GM12878 (cell line): ENCODE results near the gene LIN52. TPM values are rescaled to one million over a fixed set of nuclear protein-coding genes. Genes with fewer than 3 reads are reported as not detected.

Experiments
- ATAC-seq: fragments of 200-7000 bp; cut with Tn5 transposase; 3 replicates; pipeline ENCODE4 v1.9.1; 2020; ENCODE audit warnings: mild to moderate bottlenecking, moderate library complexity
- Bru-seq: library from RNA; stranded (reverse); fragments of 400-500 nt; gene quantifications from one replicate; lab custom pipeline; 2021; lab: Mats Ljungman, UMichigan
- BruChase-seq, 2 experiments: library from RNA; stranded (reverse); fragments of 400-500 nt; gene quantifications; one replicate each; lab custom pipeline; 2021; lab: Mats Ljungman, UMichigan
- BruUV-seq: library from RNA; stranded (reverse); fragments of 400-500 nt; replicated peaks from 2 replicates; lab custom pipeline; 2021; lab: Mats Ljungman, UMichigan
- CTCF ChIA-PET: fragments of 300-600 bp; sonication (Branson Sonifier 250); formaldehyde crosslinking; extraction: SDS; loops from one replicate; lab custom pipeline; 2021; ENCODE audit warnings: inconsistent platforms; lab: Yijun Ruan, JAX
- POLR2A ChIA-PET: fragments of 350-600 bp; formaldehyde crosslinking; extraction: SDS; loops from one replicate; lab custom pipeline; 2021; ENCODE audit warnings: inconsistent platforms; lab: Charles Lee
- RAD21 ChIA-PET: fragments of 300-600 bp; sonication (Branson Sonifier 250); formaldehyde crosslinking; loops from one replicate; lab custom pipeline; 2023; ENCODE audit warnings: antibody characterized with exemption; ENCODE audit not compliant: unreplicated experiment; lab: Charles Lee
- SMC1A ChIA-PET: fragments of 300-600 bp; sonication (Branson Sonifier 250); formaldehyde crosslinking; loops from one replicate; lab custom pipeline; 2023; ENCODE audit not compliant: unreplicated experiment, uncharacterized antibody; lab: Charles Lee
- DNase-seq: peaks from one replicate; pipeline ENCODE4 v3.0.0-alpha.2; 2011; ENCODE audit warnings: low read depth, low spot score
- FAIRE-seq: peaks from 3 replicates; lab custom pipeline; 2011; peaks lifted over from hg19 to GRCh38; lab: Jason Lieb, UNC
- H2AFZ ChIP-seq: 2 replicates; pipeline ENCODE4 v1.6.0; 2011; ENCODE audit warnings: low read depth, low read length, control low read depth; ENCODE audit not compliant: control insufficient read depth
- H3K27ac ChIP-seq: 2 replicates; pipeline ENCODE4 v1.5.1; 2011; ENCODE audit warnings: control low read depth; ENCODE audit not compliant: control insufficient read depth, insufficient read depth
- H3K27me3 ChIP-seq, 2 experiments: replicated peaks in 1 of 2; 2 replicates each; pipeline versions ENCODE4 v1.6.0 to v1.6.1; 2011; ENCODE audit warnings: low read length in 1 of 2; ENCODE audit not compliant: control insufficient read depth in 2 of 2, insufficient read depth in 2 of 2
- H3K36me3 ChIP-seq, 2 experiments: 2 replicates each; pipeline ENCODE4 v1.5.1; 2011; ENCODE audit warnings: low read length in 1 of 2; ENCODE audit not compliant: control insufficient read depth in 2 of 2, insufficient read depth in 2 of 2
- H3K4me1 ChIP-seq: 2 replicates; pipeline ENCODE4 v1.6.1; 2011; ENCODE audit warnings: mild to moderate bottlenecking, low read length, moderate library complexity, mixed read lengths; ENCODE audit not compliant: control insufficient read depth, insufficient read depth
- H3K4me2 ChIP-seq: 2 replicates; pipeline ENCODE4 v1.6.0; 2011; ENCODE audit warnings: control low read depth; ENCODE audit not compliant: control insufficient read depth, insufficient read depth
- H3K4me3 ChIP-seq: fragments of 200-600 bp; sonication (generic); 2 replicates; pipeline ENCODE4 v1.5.1; 2016
- H3K79me2 ChIP-seq: 2 replicates; pipeline ENCODE4 v1.6.0; 2011; ENCODE audit warnings: low read length; ENCODE audit not compliant: control insufficient read depth, insufficient read depth
- H3K9ac ChIP-seq: 2 replicates; pipeline ENCODE4 v1.8.0; 2011; ENCODE audit warnings: low read length, control low read depth, mixed read lengths; ENCODE audit not compliant: control insufficient read depth, insufficient read depth
- H3K9me3 ChIP-seq: replicated peaks from 3 replicates; pipeline ENCODE4 v1.5.1; 2011; ENCODE audit warnings: mild to moderate bottlenecking, low read length; ENCODE audit not compliant: control insufficient read depth, insufficient read depth
- H4K20me1 ChIP-seq: 2 replicates; pipeline ENCODE4 v1.6.0; 2011; ENCODE audit not compliant: control insufficient read depth, insufficient read depth
- BRCA1 ChIP-seq: IDR thresholded peaks from 2 replicates; pipeline ENCODE4 v1.6.1; 2011; ENCODE audit warnings: low read depth, low read length, improper control_type of control experiment
- CHD4 ChIP-seq: fragments of 200-600 bp; sonication (generic); IDR thresholded peaks from 2 replicates; pipeline ENCODE4 v1.6.1; 2016; ENCODE audit warnings: mild to moderate bottlenecking
- JUND ChIP-seq: IDR thresholded peaks from 2 replicates; pipeline ENCODE4 v1.6.1; 2012; ENCODE audit warnings: low read depth, mild to moderate bottlenecking, low read length, improper control_type of control experiment, moderate library complexity
- KDM1A ChIP-seq: fragments of 200-600 bp; sonication (generic); IDR thresholded peaks from 2 replicates; pipeline ENCODE4 v1.6.1; 2016; ENCODE audit warnings: borderline replicate concordance
- NFYA ChIP-seq: IDR thresholded peaks from 2 replicates; pipeline ENCODE4 v1.6.1; 2011; ENCODE audit warnings: low read depth, mild to moderate bottlenecking, low read length, improper control_type of control experiment, borderline replicate concordance
- NR2C1 ChIP-seq: fragments of 450-650 bp; IDR thresholded peaks from 2 replicates; pipeline ENCODE4 v1.6.1; 2017; ENCODE audit warnings: antibody characterized with exemption, mild to moderate bottlenecking, moderate library complexity
- NRF1 ChIP-seq: conservative IDR thresholded peaks from 2 replicates; pipeline ENCODE4 v1.6.1; 2011; ENCODE audit warnings: mild to moderate bottlenecking, low read depth, low read length, improper control_type of control experiment
- RBBP5 ChIP-seq: fragments of 200-600 bp; sonication (generic); conservative IDR thresholded peaks from 2 replicates; pipeline ENCODE4 v1.6.1; 2016
- RCOR1 ChIP-seq: conservative IDR thresholded peaks from 2 replicates; pipeline ENCODE4 v1.6.1; 2012; ENCODE audit warnings: low read depth, low read length, improper control_type of control experiment
- SREBF1 ChIP-seq: IDR thresholded peaks from 2 replicates; pipeline ENCODE4 v1.6.1; 2012; ENCODE audit warnings: mild to moderate bottlenecking, low read length
- SUPT20H ChIP-seq: IDR thresholded peaks from 2 replicates; pipeline ENCODE4 v1.6.1; 2011; ENCODE audit warnings: low read depth, mild to moderate bottlenecking, low read length, moderate library complexity, borderline replicate concordance; ENCODE audit not compliant: control insufficient read depth
- TBL1XR1 ChIP-seq: IDR thresholded peaks from 2 replicates; pipeline ENCODE4 v1.6.1; 2012; ENCODE audit warnings: low read depth, low read length, improper control_type of control experiment
- WGBS: methylation state at CpG from one replicate; pipeline ENCODE4 v1.1.6; 2016; ENCODE audit warnings: low lambda C conversion rate; ENCODE audit not compliant: insufficient replicate concordance, insufficient coverage; ENCODE audit errors: missing lambda C conversion rate; 5-methylcytosine and 5-hydroxymethylcytosine counted together
- in situ Hi-C: fragments of 300-500 bp; cut with MboI; formaldehyde crosslinking; loops from 9 replicates; pipeline ENCODE4 v1.14.3; 2018; ENCODE audit warnings: mixed read lengths
- intact Hi-C: fragments of 100-400 bp; cut with micrococcal nuclease; formaldehyde crosslinking; loops from one replicate; pipeline ENCODE4 v1.14.2; 2022; ENCODE audit not compliant: unreplicated experiment
- long read RNA-seq, 2 experiments: library from polyadenylated mRNA; unstranded; transcript quantifications; one replicate each; pipeline ENCODE4 v2.0.0, GENCODE V29; 2019 to 2020
- polyA minus RNA-seq, 3 experiments: library from RNA; depleted of rRNA, polyadenylated mRNA; stranded (reverse); fragments of >200 nt; gene quantifications; 2 replicates each; pipeline ENCODE4 v1.2.3, GENCODE V29; 2011
- polyA plus RNA-seq, 11 experiments: library from polyadenylated mRNA; depleted of rRNA in 4 of 11; unstranded in 6 of 11; stranded (reverse) in 5 of 11; fragments of >200 nt; fragmentation: Nextera tagmentation in 4 of 11; fragmentation: Illumina TruSeq in 1 of 11; extraction: Ambion mirVana in 4 of 11; extraction: Trizol in 1 of 11; gene quantifications; 1 replicate in 1 of 11; 2 replicates in 10 of 11; pipeline versions ENCODE4 v1.2.1 to v1.2.3, GENCODE V29; 2011 to 2016; ENCODE audit warnings: inconsistent platforms in 2 of 11, missing spikeins in 2 of 11, low read depth in 1 of 11
- total RNA-seq, 4 experiments: library from RNA; depleted of rRNA in 3 of 4; stranded (reverse); fragments of >200 nt in 3 of 4; fragmentation: Illumina TruSeq in 1 of 4; extraction: Trizol in 1 of 4; gene quantifications; 2 replicates each; pipeline versions ENCODE4 v1.2.1 to v1.2.3, GENCODE V29; 2013 to 2021
- TF ChIP-seq, protein P1 (sequence below): IDR thresholded peaks from 2 replicates; pipeline ENCODE4 v1.6.1; 2012; ENCODE audit warnings: low read depth, low read length, improper control_type of control experiment
- TF ChIP-seq, protein P2 (sequence below): fragments of 450-650 bp; formaldehyde crosslinking; IDR thresholded peaks from 2 replicates; pipeline ENCODE4 v1.4.0; 2022; ENCODE audit warnings: mild to moderate bottlenecking, moderate library complexity

LIN52 gene, protein sequence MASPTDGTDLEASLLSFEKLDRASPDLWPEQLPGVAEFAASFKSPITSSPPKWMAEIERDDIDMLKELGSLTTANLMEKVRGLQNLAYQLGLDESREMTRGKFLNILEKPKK
- 12.9 and 15.5 TPM in 2 replicates for total RNA-seq (2013; cell fraction: nucleolus; rRNA removed)
- 18.2 and 19.3 TPM in 2 replicates for total RNA-seq (2014; rRNA removed)
- 18.3 and 19.8 TPM in 2 replicates for total RNA-seq (2014; rRNA removed; fragmentation: Illumina TruSeq; extraction: Trizol)
- 10.4 and 13.3 TPM in 2 replicates for total RNA-seq (2021)
- 3.7 TPM for polyA plus RNA-seq (2011; ENCODE audit: low read depth)
- 18.8 and 25.6 TPM in 2 replicates for polyA plus RNA-seq (2011; rRNA removed)
- 12.0 and 13.7 TPM in 2 replicates for polyA plus RNA-seq (2011; cell fraction: cytosol; rRNA removed)
- 4.2 and 5.3 TPM in 2 replicates for polyA plus RNA-seq (2011; cell fraction: nucleus; rRNA removed)
- 5.4 and 6.9 TPM in 2 replicates for polyA plus RNA-seq (2012)
- polyA plus RNA-seq (2014; fragmentation: Illumina TruSeq; extraction: Trizol) = 23.7 and 26.2 TPM in 2 replicates
- polyA plus RNA-seq (2014; fragmentation: Nextera tagmentation; extraction: Ambion mirVana) = 10 to 100 TPM; 19.0 to 21.4 TPM
- 18.5 and 20.0 TPM in 2 replicates for polyA plus RNA-seq (2014; rRNA removed)
- polyA plus RNA-seq (2016; fragmentation: Nextera tagmentation; extraction: Ambion mirVana) = 10 to 100 TPM; 28.5 to 30.9 TPM
- polyA minus RNA-seq (2011; rRNA and poly(A)+ RNA removed) = 11.0 and 11.6 TPM in 2 replicates
- 3.5 and 5.4 TPM in 2 replicates for polyA minus RNA-seq (2011; cell fraction: cytosol; rRNA and poly(A)+ RNA removed)
- polyA minus RNA-seq (2011; cell fraction: nucleus; rRNA and poly(A)+ RNA removed) = 6.4 and 12.0 TPM in 2 replicates
- Bru-seq, nascent RNA = percentile 68 among the genes with signal in this experiment
- BruChase-seq, experiment 1, labeled RNA remaining after a 6-hour chase = percentile 68 among the genes with signal in this experiment
- BruChase-seq, experiment 2, labeled RNA remaining after a 2-hour chase = percentile 69 among the genes with signal in this experiment
- long read RNA-seq, experiment 1, transcript LIN52-205 (6 exons, 2,776 nt) = major isoform, 11 of 23 reads
- long read RNA-seq, experiment 1, partial matches to known transcripts = 5 of 23 reads
- long read RNA-seq, experiment 1, other reads (novel, unspliced or antisense) = 5 of 23 reads
- long read RNA-seq, experiment 2, transcript LIN52-205 (6 exons, 2,776 nt) = major isoform, 97 of 156 reads
- long read RNA-seq, experiment 2, transcript LIN52-202 (6 exons, 585 nt) = minor isoform, 12 of 156 reads
- long read RNA-seq, experiment 2, partial matches to known transcripts = 4 of 156 reads
- long read RNA-seq, experiment 2, other reads (novel, unspliced or antisense) = 43 of 156 reads

DNA sequence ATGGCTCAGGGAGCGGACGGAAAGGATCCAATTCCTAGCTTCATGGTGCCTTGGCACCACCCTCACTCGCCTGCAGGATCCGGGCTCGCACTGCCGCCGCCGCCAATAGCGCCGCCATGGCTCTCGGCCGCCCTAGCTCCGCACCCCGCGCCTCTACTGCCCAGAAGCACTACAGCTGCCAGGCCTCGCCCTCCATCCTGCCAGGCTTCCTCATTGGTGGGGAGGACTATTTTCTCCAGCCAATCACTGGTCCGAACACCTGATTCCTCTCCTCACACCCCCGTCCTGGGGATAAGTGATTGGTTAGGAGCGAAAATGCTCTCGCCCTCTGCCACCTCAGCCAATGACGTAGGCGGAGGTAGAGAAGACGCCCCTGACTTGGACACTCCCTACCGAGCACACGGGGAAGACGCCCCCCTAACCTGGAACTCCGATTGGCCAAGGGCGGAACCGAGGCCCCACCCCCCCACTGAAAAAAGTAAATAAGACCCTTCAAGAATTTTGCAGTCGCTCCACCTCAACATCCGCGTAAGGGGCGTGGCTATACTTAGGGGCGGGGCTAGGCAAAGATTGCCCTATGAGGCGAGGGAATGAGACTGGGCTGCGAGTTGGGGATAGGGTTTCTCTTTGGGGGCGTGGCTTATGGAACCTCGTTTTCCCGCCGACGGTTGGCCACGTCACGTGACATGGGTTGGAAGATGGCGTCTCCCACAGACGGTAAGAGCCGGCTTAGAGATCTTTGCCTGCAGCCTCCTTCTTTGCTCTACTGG is at the start of gene LIN52, which contains the start of gene ALDH6A1:
Gene LIN52 (plus strand): TSS at position 680 of the 770 bp plus-strand sequence. CDS start 19 bp downstream, at position 699.
Gene ALDH6A1 (minus strand): TSS at position 177 of the 770 bp plus-strand sequence. CDS start 59 bp downstream, at position 118.
- Histone ChIP-seq H3K4me3 (peak within 1 kb of the TSS; percentile 96), H3K4me1 (peaks cover 9% of the 10 kb centered on the region), H3K79me2 (peaks cover 37% of the 10 kb centered on the region), H3K9me3 (no peaks in the 10 kb centered on the region; the same call in 2 of the 3 replicates), H3K27ac (peak within 1 kb of the TSS; percentile 88), H4K20me1 (no peaks in the 10 kb centered on the region; the same call in 1 of the 2 replicates), H2AFZ (peak within 1 kb of the TSS; percentile 93), H3K4me2 (peak within 1 kb of the TSS; percentile 97), H3K9ac (peak within 1 kb of the TSS; percentile 91), H3K36me3 (no peaks in the 10 kb centered on the region; a peak in 1 of 4 replicates), H3K27me3 (no peaks in the 10 kb centered on the region)
- ATAC-seq (peak; percentile 93), DNase-seq (peak; percentile 99), FAIRE-seq (peak; percentile 99)
- intact Hi-C loops = no loop called here
- in situ Hi-C loops = no loop called here
- ChIA-PET RAD21 (interaction anchor here (0.7 kb wide), 1 partner anchor 329 kb away, joined by 3 read pairs; no protein-coding TSS in a partner anchor), POLR2A (interaction anchor here (1.0 to 1.3 kb wide), 2 partner anchors 17 to 23 kb away, joined by 3 to 4 read pairs; no protein-coding TSS in a partner anchor), CTCF (no interaction called here), SMC1A (interaction anchor here (0.9 to 1.6 kb wide), 3 partner anchors 11 to 16 kb away, joined by 3 to 4 read pairs (median 3); no protein-coding TSS in a partner anchor)
- WGBS = 2% methylated on average over 46 of the region's 46 CpGs
- no TSS peak for BruUV-seq
- no peak for TF ChIP-seq SUPT20H
- TF ChIP-seq JUND = no peak
- no peak for TF ChIP-seq NR2C1
- no peak for TF ChIP-seq SREBF1
- no peak for TF ChIP-seq BRCA1
- no peak for TF ChIP-seq TBL1XR1
- no peak for TF ChIP-seq RCOR1
- TF ChIP-seq NFYA = peak; percentile 29
- no peak for TF ChIP-seq CHD4
- no peak for TF ChIP-seq NRF1
- TF ChIP-seq RBBP5 = no peak
- TF ChIP-seq, protein P1, sequence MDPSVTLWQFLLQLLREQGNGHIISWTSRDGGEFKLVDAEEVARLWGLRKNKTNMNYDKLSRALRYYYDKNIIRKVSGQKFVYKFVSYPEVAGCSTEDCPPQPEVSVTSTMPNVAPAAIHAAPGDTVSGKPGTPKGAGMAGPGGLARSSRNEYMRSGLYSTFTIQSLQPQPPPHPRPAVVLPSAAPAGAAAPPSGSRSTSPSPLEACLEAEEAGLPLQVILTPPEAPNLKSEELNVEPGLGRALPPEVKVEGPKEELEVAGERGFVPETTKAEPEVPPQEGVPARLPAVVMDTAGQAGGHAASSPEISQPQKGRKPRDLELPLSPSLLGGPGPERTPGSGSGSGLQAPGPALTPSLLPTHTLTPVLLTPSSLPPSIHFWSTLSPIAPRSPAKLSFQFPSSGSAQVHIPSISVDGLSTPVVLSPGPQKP = no peak
- TF ChIP-seq, protein P2, sequence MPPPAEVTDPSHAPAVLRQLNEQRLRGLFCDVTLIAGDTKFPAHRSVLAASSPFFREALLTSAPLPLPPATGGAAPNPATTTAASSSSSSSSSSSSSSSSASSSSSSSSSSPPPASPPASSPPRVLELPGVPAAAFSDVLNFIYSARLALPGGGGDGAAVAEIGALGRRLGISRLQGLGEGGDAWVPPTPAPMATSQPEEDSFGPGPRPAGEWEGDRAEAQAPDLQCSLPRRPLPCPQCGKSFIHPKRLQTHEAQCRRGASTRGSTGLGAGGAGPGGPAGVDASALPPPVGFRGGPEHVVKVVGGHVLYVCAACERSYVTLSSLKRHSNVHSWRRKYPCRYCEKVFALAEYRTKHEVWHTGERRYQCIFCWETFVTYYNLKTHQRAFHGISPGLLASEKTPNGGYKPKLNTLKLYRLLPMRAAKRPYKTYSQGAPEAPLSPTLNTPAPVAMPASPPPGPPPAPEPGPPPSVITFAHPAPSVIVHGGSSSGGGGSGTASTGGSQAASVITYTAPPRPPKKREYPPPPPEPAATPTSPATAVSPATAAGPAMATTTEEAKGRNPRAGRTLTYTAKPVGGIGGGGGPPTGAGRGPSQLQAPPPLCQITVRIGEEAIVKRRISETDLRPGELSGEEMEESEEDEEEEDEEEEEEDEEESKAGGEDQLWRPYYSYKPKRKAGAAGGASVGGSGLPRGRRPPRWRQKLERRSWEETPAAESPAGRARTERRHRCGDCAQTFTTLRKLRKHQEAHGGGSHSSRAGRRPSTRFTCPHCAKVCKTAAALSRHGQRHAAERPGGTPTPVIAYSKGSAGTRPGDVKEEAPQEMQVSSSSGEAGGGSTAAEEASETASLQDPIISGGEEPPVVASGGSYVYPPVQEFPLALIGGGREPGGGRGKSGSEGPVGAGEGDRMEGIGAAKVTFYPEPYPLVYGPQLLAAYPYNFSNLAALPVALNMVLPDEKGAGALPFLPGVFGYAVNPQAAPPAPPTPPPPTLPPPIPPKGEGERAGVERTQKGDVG (CRISPR knock-in tag) = peak; percentile 88
- TF ChIP-seq KDM1A = no peak
